ENCODE data around the gene ISM1. TPM values are rescaled to one million over a fixed set of nuclear protein-coding genes. Genes with fewer than 3 reads are reported as not detected.

ISM1 gene
- total and polyA plus RNA-seq, 2 of the 13 experiments (the other 11 are each of a cell fraction or from before 2014, with no cell fraction given), result 0.40 to 1.4 TPM

DNA sequence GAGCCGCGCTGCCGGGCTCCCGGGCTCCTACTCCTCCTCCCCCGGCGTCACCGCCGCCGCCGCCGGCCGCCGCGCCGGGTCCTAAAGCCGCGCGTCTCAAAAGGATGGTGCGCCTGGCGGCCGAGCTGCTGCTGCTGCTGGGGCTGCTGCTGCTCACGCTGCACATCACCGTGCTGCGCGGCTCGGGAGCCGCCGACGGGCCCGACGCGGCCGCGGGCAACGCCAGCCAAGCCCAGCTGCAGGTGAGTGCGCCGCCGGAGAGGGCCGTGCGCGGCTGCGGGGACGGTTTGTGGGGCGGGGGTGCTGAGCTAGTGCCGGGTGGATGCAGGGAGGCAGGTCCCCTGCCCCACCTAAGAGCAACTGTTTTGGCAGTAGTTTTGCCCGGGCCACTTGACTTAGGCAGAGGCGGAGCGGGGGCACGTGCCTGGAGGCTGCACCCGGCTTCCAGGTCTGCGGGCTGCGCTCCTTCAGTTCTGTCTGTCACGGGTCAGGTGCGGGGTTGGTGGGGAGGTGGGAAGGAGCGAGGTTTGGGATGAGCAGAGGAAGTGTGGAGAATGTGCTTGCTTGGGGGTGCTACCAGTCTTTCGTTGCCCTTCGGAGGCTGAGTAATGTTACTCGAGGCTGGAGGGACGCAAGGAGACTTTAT, 722 bp downstream of the ISM1 start (continued):
- TF ChIP-seq ZNF441 (CRISPR knock-in tag; IDR thresholded peaks at IDR 0.05; ENCODE audit: borderline replicate concordance) (no peak), ZNF205 (CRISPR knock-in tag; IDR thresholded peaks at IDR 0.05) (0 out of 2 replicates have a peak, but pooled peaks have one; percentile 48), ZNF749 (CRISPR knock-in tag; IDR thresholded peaks at IDR 0.05; ENCODE audit: borderline replicate concordance) (peak; percentile 72; the same call in 1 of the 2 replicates), ZNF766 (CRISPR knock-in tag; IDR thresholded peaks at IDR 0.05; ENCODE audit: borderline replicate concordance) (peak; percentile 72; the same call in 1 of the 2 replicates), ZNF703 (CRISPR knock-in tag; IDR thresholded peaks at IDR 0.05; ENCODE audit: borderline replicate concordance) (peak; percentile 24; the same call in 1 of the 2 replicates), NFYB (CRISPR knock-in tag; IDR thresholded peaks at IDR 0.05) (no peak), ZNF446 (CRISPR knock-in tag; IDR thresholded peaks at IDR 0.05) (0 out of 2 replicates have a peak, but pooled peaks have one; percentile 77), FOSL1 (CRISPR knock-in tag; IDR thresholded peaks at IDR 0.05; ENCODE audit: borderline replicate concordance) (no peak), SMAD1 (CRISPR knock-in tag; IDR thresholded peaks at IDR 0.05; ENCODE audit: borderline replicate concordance, low read depth) (0 out of 2 replicates have a peak, but pooled peaks have one; percentile 38), ZIK1 (CRISPR knock-in tag; IDR thresholded peaks at IDR 0.05; ENCODE audit: borderline replicate concordance, low read depth) (peak; percentile 75; the same call in 1 of the 2 replicates), ZNF598 (CRISPR knock-in tag; IDR thresholded peaks at IDR 0.05; ENCODE audit: borderline replicate concordance) (no peak; the same call in 1 of the 2 replicates), KDM1A (CRISPR knock-in tag; IDR thresholded peaks at IDR 0.05) (peak; percentile 86), MIER3 (CRISPR knock-in tag; IDR thresholded peaks at IDR 0.05; ENCODE audit: borderline replicate concordance) (no peak), ZNF225 (CRISPR knock-in tag; IDR thresholded peaks at IDR 0.05) (peak; percentile 37; the same call in 1 of the 2 replicates), MED1 (CRISPR knock-in tag; IDR thresholded peaks at IDR 0.05) (peak; percentile 48), MLX (CRISPR knock-in tag; IDR thresholded peaks at IDR 0.05) (no peak), YY1 (IDR thresholded peaks at IDR 0.05; ENCODE audit: insufficient read depth, insufficient replicate concordance, low read depth, low read length) (peak; percentile 20), ETV5 (CRISPR knock-in tag; IDR thresholded peaks at IDR 0.05; ENCODE audit: borderline replicate concordance) (peak; percentile 40; the same call in 1 of the 2 replicates), RBFOX2 (IDR thresholded peaks at IDR 0.05; ENCODE audit: low read depth, low read length) (peak; percentile 63; the same call in 1 of the 2 replicates), ZNF792 (CRISPR knock-in tag; IDR thresholded peaks at IDR 0.05) (peak; percentile 29; the same call in 1 of the 2 replicates), KLF16 (CRISPR knock-in tag; IDR thresholded peaks at IDR 0.05) (peak in 1 of 2 experiments; percentile 23; a peak in 1 of 4 replicates)
- TF ChIP-seq, protein P1, sequence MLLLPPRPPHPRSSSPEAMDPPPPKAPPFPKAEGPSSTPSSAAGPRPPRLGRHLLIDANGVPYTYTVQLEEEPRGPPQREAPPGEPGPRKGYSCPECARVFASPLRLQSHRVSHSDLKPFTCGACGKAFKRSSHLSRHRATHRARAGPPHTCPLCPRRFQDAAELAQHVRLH (CRISPR knock-in tag; IDR thresholded peaks at IDR 0.05; ENCODE audit: borderline replicate concordance, low read depth), result peak; percentile 39; the same call in 1 of the 2 replicates
- TF ChIP-seq, protein P2, sequence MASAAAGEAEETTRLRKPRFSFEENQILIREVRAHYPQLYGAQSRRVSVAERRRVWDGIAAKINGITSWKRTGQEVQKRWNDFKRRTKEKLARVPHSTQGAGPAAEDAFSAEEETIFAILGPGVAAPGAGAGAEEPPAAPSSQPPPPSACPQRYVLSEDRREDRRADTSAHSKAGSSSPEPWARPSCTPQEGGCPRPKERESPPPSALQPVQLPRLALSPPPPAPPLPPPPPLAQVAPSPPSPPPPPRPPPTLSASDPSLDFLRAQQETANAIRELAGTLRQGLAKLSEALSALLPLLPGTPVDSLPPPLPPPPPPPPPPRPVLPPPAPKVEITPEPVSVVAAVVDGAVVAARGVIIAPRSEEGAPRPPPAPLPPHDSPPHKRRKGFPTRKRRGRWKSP (CRISPR knock-in tag; IDR thresholded peaks at IDR 0.05), result no peak
- TF ChIP-seq, protein P3, sequence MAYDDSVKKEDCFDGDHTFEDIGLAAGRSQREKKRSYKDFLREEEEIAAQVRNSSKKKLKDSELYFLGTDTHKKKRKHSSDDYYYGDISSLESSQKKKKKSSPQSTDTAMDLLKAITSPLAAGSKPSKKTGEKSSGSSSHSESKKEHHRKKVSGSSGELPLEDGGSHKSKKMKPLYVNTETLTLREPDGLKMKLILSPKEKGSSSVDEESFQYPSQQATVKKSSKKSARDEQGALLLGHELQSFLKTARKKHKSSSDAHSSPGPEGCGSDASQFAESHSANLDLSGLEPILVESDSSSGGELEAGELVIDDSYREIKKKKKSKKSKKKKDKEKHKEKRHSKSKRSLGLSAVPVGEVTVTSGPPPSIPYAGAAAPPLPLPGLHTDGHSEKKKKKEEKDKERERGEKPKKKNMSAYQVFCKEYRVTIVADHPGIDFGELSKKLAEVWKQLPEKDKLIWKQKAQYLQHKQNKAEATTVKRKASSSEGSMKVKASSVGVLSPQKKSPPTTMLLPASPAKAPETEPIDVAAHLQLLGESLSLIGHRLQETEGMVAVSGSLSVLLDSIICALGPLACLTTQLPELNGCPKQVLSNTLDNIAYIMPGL (CRISPR knock-in tag; IDR thresholded peaks at IDR 0.05; ENCODE audit: borderline replicate concordance in 1 of 2, low read depth in 1 of 2), result 0 out of 4 replicates have a peak, but pooled peaks of 1 of the 2 experiments have one; percentile 39
- TF ChIP-seq, protein P4, sequence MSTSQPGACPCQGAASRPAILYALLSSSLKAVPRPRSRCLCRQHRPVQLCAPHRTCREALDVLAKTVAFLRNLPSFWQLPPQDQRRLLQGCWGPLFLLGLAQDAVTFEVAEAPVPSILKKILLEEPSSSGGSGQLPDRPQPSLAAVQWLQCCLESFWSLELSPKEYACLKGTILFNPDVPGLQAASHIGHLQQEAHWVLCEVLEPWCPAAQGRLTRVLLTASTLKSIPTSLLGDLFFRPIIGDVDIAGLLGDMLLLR (CRISPR knock-in tag; IDR thresholded peaks at IDR 0.05), result peak; percentile 31; the same call in 1 of the 2 replicates

All from HepG2 (cell line).